Measurements from ENCODE around the gene IRX2. TPM values are rescaled to one million over a fixed set of nuclear protein-coding genes. Genes with fewer than 3 reads are reported as not detected.

Gene IRX2
- total and polyA plus RNA-seq, 2 of the 4 experiments (the other 2 are of a cell fraction) = 0.36 to 0.97 TPM

- no peaks in the 10 kb centered on the region for H3K79me1 ChIP-seq (ENCODE audit: low read depth in 1 of 2, low read length in 2 of 2)
- dilution Hi-C loops (cut with HindIII; ENCODE audit: low sequenced_read_pairs, unreplicated experiment) (no loop called here), intact Hi-C loops (cut with micrococcal nuclease) (no loop called here), in situ Hi-C loops (cut with MboI; ENCODE audit: low sequenced_read_pairs) (no loop called here)
- no peaks in the 10 kb centered on the region for H3K36me3 ChIP-seq (ENCODE audit: control insufficient read depth, insufficient read depth, low read length)
- no peaks in the 10 kb centered on the region for H3K9me1 ChIP-seq (ENCODE audit: insufficient read depth, low read length)
- H3K27me3 ChIP-seq (ENCODE audit: control insufficient read depth, insufficient read depth, low read length) = peaks cover 44% of the 10 kb centered on the region
- no TSS peak for BruUV-seq (replicated peaks)
- no peak overlapping the region for H3K18ac ChIP-seq (ENCODE audit: low read depth, low read length)
- no peak overlapping the region for H4K5ac ChIP-seq (ENCODE audit: low read depth, low read length)
- H3K4ac ChIP-seq (ENCODE audit: low read depth, low read length) = no peak overlapping the region
- H2BK120ac ChIP-seq (ENCODE audit: low read depth, low read length) = no peak overlapping the region
- no peak overlapping the region for H3K9ac ChIP-seq (ENCODE audit: low read depth, low read length)
- H3K56ac ChIP-seq (ENCODE audit: extremely low read depth, insufficient read depth, low read length) = no peak overlapping the region
- H2AK5ac ChIP-seq (ENCODE audit: low read depth, low read length) = no peak overlapping the region
- no peak overlapping the region for H2BK5ac ChIP-seq (ENCODE audit: low read depth, low read length, poor library complexity, severe bottlenecking)
- peaks cover 8% of the 10 kb centered on the region; the same call in 1 of the 2 replicates for H3K9me3 ChIP-seq (ENCODE audit: control insufficient read depth, insufficient read depth, low read length)
- no peak overlapping the region for H3K27ac ChIP-seq (ENCODE audit: insufficient read depth, low read length)
- H2BK15ac ChIP-seq (ENCODE audit: low read depth, low read length) = no peak overlapping the region
- DNase-seq (no peak), ATAC-seq (ENCODE audit: low read depth) (no peak)
- H4K91ac ChIP-seq (ENCODE audit: insufficient read depth, low read depth, low read length) = no peak overlapping the region
- no peaks in the 10 kb centered on the region for H4K20me1 ChIP-seq (ENCODE audit: insufficient read depth, low read length)
- no peak overlapping the region for H2BK20ac ChIP-seq (ENCODE audit: low read depth, low read length)
- H3K14ac ChIP-seq (replicated peaks; ENCODE audit: low read depth, low read length) = no peak overlapping the region
- no peaks in the 10 kb centered on the region for H3K4me1 ChIP-seq (ENCODE audit: control insufficient read depth, insufficient read depth, low read length)
- ChIA-PET POLR2A (ENCODE audit: unreplicated experiment) (no interaction called here), CTCF (no interaction called here)
- 0 out of 2 replicates have a peak overlapping the region, but pooled peaks have one; percentile 2 for H3K4me3 ChIP-seq (ENCODE audit: insufficient read depth, low read depth, low read length)
- H3K4me2 ChIP-seq (ENCODE audit: low read depth, low read length) = no peak overlapping the region
- TF ChIP-seq BHLHE40 (IDR thresholded peaks at IDR 0.05; ENCODE audit: low read depth, low read length) (no peak), FOS (IDR thresholded peaks at IDR 0.05; ENCODE audit: low read depth, low read length) (no peak), SMC3 (IDR thresholded peaks at IDR 0.05; ENCODE audit: low read depth, low read length) (no peak), CTCF (conservative IDR thresholded peaks at IDR 0.05; ENCODE audit: low read depth, low read length) (no peak), RCOR1 (IDR thresholded peaks at IDR 0.05; ENCODE audit: insufficient replicate concordance, low read length) (no peak), RAD21 (IDR thresholded peaks at IDR 0.05; ENCODE audit: low read length) (no peak), MXI1 (IDR thresholded peaks at IDR 0.05; ENCODE audit: borderline replicate concordance, low read depth, low read length) (no peak), POLR2A (IDR thresholded peaks at IDR 0.05; ENCODE audit: low read depth, low read length) (no peak), ELK1 (IDR thresholded peaks at IDR 0.05; ENCODE audit: borderline replicate concordance, low read depth, low read length) (no peak), NFE2L2 (IDR thresholded peaks at IDR 0.05; ENCODE audit: low read depth, low read length) (no peak), MAFK (IDR thresholded peaks at IDR 0.05; ENCODE audit: low read depth, low read length) (no peak), MAZ (IDR thresholded peaks at IDR 0.05; ENCODE audit: borderline replicate concordance, low read depth, low read length) (no peak), RFX5 (IDR thresholded peaks at IDR 0.05; ENCODE audit: low read depth, low read length) (no peak), USF2 (IDR thresholded peaks at IDR 0.05; ENCODE audit: low read depth, low read length) (no peak), CEBPB (IDR thresholded peaks at IDR 0.05; ENCODE audit: low read depth, low read length) (no peak), CHD1 (IDR thresholded peaks at IDR 0.05; ENCODE audit: low read depth, low read length) (no peak)
- H2AK9ac ChIP-seq (replicated peaks; ENCODE audit: low read depth, low read length, poor library complexity) = no peak overlapping the region
- H3K23ac ChIP-seq (ENCODE audit: low read depth, low read length) = no peak overlapping the region
- WGBS, 2 experiments (ENCODE audit: extremely low coverage in 2 of 2, insufficient read length in 1 of 2) = 4% methylated on average over 63 of the region's 110 CpGs; no CpG with 5 or more reads in 1 of the 2 experiments
- H4K8ac ChIP-seq (ENCODE audit: low read depth in 2 of 2, low read length in 2 of 2) = no peak overlapping the region
- H2AFZ ChIP-seq (replicated peaks; ENCODE audit: low read length, poor library complexity) = no peak overlapping the region
These were observed 566 bp downstream of the IRX2 start for GRCh38 chr5:2750758-2751464.
